Astrocyte (in vitro differentiated cells and primary cell): ENCODE measurements around the gene KDSR.

Source experiments
- EZH2 ChIP-seq: IDR thresholded peaks from 2 replicates; pipeline ENCODE4 v1.6.1; 2012; ENCODE audit warnings: mild to moderate bottlenecking, low read length, inconsistent platforms; ENCODE audit not compliant: insufficient read depth
- TF ChIP-seq, protein P1 (sequence below): IDR thresholded peaks from 2 replicates; pipeline ENCODE4 v1.5.1; 2011; ENCODE audit warnings: low read depth, mild to moderate bottlenecking, inconsistent platforms, low read length, moderate library complexity; ENCODE audit not compliant: insufficient read depth

DNA sequence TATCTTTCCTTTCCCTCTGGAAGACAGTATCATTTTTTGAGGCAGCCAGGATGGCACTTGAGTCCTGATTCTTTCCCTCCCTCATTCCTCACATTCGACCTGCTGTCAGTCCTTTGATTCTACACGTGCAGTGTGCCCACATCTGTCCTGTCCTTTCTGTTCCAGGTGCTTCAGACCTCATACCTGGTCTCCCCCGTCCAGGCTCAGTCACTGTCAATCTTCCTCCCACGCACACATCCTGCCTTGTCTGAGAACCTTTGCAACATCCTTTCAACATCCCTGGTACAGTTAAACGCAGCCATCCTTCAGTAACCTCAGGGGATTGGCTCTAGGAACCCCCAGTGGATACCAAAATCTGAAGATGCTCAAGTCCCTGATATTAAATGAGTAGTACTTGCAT, 57.6 kb downstream of the KDSR start:
- TF ChIP-seq, protein P1, sequence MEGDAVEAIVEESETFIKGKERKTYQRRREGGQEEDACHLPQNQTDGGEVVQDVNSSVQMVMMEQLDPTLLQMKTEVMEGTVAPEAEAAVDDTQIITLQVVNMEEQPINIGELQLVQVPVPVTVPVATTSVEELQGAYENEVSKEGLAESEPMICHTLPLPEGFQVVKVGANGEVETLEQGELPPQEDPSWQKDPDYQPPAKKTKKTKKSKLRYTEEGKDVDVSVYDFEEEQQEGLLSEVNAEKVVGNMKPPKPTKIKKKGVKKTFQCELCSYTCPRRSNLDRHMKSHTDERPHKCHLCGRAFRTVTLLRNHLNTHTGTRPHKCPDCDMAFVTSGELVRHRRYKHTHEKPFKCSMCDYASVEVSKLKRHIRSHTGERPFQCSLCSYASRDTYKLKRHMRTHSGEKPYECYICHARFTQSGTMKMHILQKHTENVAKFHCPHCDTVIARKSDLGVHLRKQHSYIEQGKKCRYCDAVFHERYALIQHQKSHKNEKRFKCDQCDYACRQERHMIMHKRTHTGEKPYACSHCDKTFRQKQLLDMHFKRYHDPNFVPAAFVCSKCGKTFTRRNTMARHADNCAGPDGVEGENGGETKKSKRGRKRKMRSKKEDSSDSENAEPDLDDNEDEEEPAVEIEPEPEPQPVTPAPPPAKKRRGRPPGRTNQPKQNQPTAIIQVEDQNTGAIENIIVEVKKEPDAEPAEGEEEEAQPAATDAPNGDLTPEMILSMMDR, result no peak
- no peak for TF ChIP-seq EZH2
